Germinal center (tissue), 1 donor: ENCODE data around the gene MED29.

Source experiments
- DNase-seq: peaks from one replicate; pipeline ENCODE4 v3.0.0; 2012; ENCODE audit warnings: mixed read lengths, low spot score

MED29 gene

DNA sequence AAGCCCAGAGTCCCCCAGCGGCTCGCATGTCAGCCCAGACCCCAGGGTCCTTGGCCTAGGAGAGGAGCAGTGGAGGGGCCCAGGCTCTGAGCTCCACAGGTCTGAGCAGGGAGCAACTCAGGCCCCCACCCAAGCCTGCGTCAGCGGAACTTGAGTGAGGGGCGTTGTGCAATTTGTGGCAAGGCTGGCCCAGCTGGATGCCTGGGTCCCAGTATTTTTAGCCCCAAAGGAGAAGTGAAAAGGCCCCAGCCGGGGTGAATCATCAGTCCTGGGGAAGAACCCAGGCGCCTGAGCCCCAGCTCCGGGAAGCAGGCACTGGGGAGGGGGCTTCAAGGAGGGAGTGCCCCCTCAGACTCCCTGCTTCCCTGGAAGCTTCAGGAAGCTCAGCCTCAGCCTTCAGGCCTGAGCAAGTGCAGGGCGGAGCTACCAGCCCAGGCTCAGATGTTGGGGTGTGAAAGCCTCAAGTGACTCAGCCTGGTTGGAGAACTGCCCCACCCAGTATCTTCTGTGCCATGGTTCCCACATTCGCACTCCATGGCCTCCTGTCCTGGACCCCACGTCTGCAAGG, 7.2 kb downstream of the MED29 start:
- DNase-seq: no peak

GRCh38 chr19:39399668-39400050, 8.5 kb downstream of the MED29 start:
- DNase-seq: no peak

DNA sequence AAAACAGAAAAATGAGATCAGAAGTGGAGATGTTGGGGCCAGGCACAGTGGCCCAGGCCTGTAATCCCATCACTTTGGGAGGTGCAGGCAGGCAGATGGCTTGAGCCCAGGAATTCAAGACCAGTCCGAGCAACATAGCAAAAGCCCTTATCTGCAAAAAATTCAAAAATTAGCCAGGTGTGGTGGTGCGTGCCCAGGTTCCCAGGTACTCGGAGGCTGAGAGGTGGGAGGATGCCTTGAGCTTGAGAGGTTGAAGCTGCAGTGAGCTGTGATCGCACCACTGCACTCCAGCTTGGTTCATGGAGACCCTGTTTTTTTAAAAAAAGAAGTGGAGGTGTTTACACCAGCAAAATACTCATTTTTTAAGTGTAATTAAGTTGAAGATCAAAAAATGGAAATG, 8.9 kb downstream of the MED29 start:
- DNase-seq: no peak

DNA sequence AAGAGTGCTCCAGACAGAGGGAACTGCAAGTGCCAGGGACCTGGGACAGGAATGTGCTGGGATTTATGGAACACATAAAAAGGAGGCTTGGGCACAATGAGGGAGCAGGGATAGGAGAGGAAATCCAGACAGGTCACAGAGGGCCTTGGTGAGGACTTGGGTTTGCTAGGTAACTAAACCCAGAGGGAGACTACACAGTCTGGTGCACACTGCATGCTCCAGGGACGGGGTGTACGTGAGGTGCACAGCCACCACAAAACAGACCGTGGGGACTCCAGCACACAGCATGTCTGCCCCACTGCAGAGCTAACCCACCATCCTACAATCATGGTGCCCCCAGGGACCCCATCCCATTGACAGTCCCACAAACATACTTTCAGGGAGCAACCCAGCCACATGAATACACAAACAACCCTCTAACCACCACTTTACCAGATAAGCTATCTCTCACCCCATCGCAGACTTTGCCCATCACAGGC, 9.9 kb downstream of the MED29 start:
- DNase-seq: no peak

GRCh38 chr19:39401549-39402345, 10.6 kb downstream of the MED29 start:
- no peak for DNase-seq

DNA sequence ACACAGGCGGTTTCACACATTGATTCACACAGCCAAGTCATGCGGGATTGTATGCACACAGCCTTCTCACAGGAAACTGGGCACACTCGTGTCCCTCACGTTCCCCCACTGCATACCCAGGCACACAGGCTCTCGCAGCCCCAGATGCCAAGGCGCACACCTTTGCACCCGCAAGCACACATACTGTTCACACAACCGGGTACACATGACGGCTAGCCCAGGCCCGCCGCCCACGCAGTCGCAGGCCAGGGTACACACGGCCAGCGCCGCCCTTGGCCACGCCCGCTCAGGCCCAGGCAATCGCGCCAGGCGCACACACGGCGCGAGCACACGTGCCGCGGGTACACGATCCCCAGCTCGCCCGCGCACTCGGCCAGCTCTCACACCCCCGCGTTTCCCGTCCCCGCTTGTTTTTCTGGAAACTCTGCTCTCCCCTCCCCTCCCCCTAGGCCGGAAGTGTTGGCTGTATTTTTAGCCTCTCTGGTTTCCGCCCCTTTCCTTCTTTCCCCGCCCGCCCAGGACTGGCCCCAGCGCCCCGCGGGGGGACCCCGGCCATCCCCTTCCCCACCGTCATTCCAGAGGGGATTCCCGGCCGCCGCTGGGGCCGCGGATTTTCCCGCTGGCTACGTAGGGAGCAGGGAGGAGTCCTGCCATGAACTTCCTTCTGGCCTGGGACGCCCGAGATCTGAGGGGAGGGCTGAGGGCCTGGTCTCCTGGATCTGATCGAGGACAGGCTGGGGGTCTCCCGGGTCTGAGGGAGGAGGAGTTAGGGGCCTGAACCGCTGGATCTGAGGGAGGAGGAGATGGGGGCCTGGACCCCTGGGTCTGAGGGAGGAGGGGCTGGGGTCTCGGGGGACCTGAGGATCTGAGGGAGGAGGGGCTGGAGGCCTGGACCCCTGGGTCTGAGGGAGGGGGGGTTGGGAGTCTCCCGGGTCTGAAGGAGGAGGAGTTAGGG, 11.4 kb downstream of the MED29 start:
- peak; percentile 72 for DNase-seq

- peak; percentile 76 for DNase-seq
Observed at GRCh38 chr19:39403331-39404312, 12.4 kb downstream of the MED29 start.

DNA sequence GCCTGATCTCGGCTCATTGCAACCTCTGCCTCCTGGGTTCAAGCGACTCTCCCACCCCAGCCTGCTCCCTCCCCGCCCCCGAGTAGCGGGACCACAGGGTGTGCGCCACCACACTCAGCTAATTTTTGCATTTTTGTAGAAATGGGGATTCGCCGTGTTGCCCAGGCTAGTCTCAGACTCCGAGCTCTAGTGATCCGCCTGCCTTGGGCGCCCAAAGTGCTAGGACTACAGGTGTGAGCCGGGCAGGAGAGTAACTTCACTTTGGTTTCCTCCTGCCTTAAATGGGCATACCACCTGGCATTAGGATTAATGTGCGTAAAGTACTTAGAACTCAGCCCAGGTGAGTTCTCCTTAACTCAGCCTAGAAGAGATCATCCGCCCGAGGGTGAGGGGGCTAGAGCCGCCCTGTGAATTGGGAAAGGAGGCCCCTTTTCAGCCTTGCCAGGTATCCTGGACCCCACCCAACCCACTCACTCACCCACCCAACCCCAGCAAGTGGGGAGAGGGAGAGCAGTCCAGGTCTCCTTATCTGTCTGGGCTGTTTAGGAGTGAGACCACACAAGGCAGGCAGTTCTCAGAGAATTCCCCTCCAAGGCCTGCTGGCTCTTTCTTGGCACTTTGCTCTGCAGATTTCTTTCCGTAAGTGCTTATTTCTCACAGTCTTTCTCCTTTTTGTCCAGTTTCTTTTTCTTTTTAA, 14.2 kb downstream of the MED29 start:
- DNase-seq: no peak

GRCh38 chr19:39405958-39406655, 14.9 kb downstream of the MED29 start:
- DNase-seq: peak; percentile 63

DNA sequence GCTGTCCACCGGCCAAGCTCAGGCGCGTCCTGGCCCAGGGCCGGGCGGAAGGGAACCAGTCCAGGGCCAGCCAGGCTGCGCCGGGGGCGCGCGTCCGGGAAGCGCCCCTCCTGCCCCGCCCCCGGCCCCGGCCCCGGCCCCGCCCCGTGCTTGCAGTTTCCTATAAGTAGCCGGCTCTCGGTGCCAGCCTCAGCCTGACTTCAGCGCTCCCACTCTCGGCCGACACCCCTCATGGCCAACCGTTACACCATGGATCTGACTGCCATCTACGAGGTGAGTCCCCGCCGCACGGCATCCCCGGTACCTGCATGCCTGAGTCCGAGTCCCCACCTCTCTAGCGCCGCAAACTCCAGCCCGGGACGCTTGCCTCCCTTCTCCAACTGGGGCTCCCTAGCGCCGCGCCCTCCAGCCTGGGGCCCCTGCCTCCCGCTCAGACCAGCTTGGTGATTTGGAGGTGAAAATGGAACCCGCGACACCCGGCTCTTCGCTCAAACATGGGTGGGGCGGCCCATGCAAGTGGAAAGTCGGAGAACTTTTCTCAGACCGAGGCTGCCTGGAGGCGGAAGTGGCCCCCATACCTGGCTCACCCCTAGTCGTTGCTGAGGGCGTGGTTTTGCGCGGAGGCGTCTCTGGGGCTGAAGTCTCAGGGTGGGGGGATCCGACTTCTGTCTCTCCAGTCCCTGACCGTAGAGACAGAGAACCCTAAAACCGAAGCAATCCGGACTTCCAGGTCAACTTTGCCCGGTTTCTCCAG, 15.7 kb downstream of the MED29 start, which contains the start of gene ZFP36:
Gene ZFP36 (plus strand): TSS at position 192 of the 754 bp plus-strand sequence. CDS start 58 bp downstream, at position 250.
- peak; percentile 83 for DNase-seq

- no peak for DNase-seq
Observed at GRCh38 chr19:39407410-39407659, 16.2 kb downstream of the MED29 start.

DNA sequence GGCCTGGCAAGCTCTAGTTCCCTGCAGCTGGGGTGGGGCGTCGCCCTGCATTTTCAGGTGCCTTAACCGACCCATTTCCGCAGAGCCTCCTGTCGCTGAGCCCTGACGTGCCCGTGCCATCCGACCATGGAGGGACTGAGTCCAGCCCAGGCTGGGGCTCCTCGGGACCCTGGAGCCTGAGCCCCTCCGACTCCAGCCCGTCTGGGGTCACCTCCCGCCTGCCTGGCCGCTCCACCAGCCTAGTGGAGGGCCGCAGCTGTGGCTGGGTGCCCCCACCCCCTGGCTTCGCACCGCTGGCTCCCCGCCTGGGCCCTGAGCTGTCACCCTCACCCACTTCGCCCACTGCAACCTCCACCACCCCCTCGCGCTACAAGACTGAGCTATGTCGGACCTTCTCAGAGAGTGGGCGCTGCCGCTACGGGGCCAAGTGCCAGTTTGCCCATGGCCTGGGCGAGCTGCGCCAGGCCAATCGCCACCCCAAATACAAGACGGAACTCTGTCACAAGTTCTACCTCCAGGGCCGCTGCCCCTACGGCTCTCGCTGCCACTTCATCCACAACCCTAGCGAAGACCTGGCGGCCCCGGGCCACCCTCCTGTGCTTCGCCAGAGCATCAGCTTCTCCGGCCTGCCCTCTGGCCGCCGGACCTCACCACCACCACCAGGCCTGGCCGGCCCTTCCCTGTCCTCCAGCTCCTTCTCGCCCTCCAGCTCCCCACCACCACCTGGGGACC, 16.6 kb downstream of the MED29 start:
- DNase-seq: peak; percentile 68

DNA sequence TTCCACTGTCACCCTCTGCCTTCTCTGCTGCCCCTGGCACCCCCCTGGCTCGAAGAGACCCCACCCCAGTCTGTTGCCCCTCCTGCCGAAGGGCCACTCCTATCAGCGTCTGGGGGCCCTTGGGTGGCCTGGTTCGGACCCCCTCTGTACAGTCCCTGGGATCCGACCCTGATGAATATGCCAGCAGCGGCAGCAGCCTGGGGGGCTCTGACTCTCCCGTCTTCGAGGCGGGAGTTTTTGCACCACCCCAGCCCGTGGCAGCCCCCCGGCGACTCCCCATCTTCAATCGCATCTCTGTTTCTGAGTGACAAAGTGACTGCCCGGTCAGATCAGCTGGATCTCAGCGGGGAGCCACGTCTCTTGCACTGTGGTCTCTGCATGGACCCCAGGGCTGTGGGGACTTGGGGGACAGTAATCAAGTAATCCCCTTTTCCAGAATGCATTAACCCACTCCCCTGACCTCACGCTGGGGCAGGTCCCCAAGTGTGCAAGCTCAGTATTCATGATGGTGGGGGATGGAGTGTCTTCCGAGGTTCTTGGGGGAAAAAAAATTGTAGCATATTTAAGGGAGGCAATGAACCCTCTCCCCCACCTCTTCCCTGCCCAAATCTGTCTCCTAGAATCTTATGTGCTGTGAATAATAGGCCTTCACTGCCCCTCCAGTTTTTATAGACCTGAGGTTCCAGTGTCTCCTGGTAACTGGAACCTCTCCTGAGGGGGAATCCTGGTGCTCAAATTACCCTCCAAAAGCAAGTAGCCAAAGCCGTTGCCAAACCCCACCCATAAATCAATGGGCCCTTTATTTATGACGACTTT, 17.4 kb downstream of the MED29 start:
- no peak for DNase-seq

DNA sequence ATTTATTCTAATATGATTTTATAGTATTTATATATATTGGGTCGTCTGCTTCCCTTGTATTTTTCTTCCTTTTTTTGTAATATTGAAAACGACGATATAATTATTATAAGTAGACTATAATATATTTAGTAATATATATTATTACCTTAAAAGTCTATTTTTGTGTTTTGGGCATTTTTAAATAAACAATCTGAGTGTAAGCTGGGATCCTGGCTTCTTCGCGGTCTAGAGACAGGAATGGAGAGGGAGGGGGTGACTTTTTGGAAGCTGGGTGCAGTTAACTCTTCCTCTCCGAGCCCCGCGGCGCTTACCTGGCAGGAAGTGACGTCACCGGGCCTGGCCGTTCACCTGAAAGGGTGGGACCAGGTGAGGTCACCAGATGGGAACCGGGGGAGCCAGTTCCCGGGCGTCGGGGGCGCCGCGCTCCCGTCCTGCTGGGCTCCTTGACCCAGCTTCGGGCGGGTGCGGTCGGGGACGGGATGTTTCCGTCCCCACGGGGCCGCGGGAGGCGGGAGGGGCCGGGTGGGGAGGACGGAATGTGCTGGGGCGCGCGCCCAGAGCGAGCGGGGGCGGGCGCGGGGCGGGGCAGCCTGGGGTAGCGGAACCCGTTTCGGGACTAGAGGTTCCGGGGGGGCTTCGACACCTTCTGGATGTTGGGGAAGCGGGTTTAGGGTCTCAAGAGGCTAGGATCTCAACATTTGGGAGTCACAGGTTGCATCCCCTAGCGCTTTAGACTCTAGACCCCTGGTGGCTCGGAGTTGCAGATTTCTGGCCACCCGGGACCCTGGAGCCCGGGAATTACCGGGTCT, 18.2 kb downstream of the MED29 start:
- peak; percentile 72 for DNase-seq

- peak; percentile 69 for DNase-seq
Observed at GRCh38 chr19:39410017-39410830, 19.0 kb downstream of the MED29 start.

DNA sequence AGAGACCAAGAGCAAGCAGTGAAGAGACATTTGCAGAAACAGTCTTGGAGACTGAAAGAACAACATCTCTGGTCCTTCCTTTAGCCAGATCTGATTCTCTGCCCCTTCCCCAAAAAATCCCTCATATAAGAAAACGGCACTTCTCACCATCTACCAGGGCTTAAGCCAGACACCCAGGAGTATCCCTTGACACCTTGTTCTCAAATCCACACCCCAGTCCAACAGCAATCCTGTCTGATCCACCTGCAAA, 19.6 kb downstream of the MED29 start:
- no peak for DNase-seq
